ENCODE measurements around the gene PEMT.
A peak's percentile ranks its signal among the peaks of the same experiment; 100 is the strongest.

PEMT gene

GRCh38 chr17:17569691-17570090 is 21.8 kb downstream of the PEMT start:
- no peak for DNase-seq

GRCh38 chr17:17568772-17569195 is 22.7 kb downstream of the PEMT start:
- peak; percentile 20 for DNase-seq

- peak; percentile 58 for DNase-seq
Observed at GRCh38 chr17:17567631-17568030, 23.9 kb downstream of the PEMT start.

- no peak for DNase-seq
Observed at GRCh38 chr17:17566896-17567513, 24.5 kb downstream of the PEMT start.

GRCh38 chr17:17565471-17566339 is 25.8 kb downstream of the PEMT start:
- no peak for DNase-seq

GRCh38 chr17:17564896-17565295 is 26.6 kb downstream of the PEMT start:
- no peak for DNase-seq

GRCh38 chr17:17564323-17564722 is 27.2 kb downstream of the PEMT start:
- DNase-seq: no peak

- no peak for DNase-seq
Observed at GRCh38 chr17:17563530-17563929, 28.0 kb downstream of the PEMT start.

- no peak for DNase-seq
Observed at GRCh38 chr17:17562146-17562511, 29.4 kb downstream of the PEMT start.

- DNase-seq: peak; percentile 83
Observed at GRCh38 chr17:17561408-17562145, 29.9 kb downstream of the PEMT start.

- DNase-seq: no peak
Observed at GRCh38 chr17:17560975-17561374, 30.5 kb downstream of the PEMT start.

GRCh38 chr17:17560167-17560566 is 31.3 kb downstream of the PEMT start:
- no peak for DNase-seq

GRCh38 chr17:17559164-17559563 is 32.3 kb downstream of the PEMT start:
- DNase-seq: no peak

- DNase-seq: no peak
Observed at GRCh38 chr17:17558431-17558830, 33.1 kb downstream of the PEMT start.

- DNase-seq: peak; percentile 40
Observed at GRCh38 chr17:17557796-17558195, 33.7 kb downstream of the PEMT start.

GRCh38 chr17:17556671-17557070 is 34.8 kb downstream of the PEMT start:
- DNase-seq: no peak

GRCh38 chr17:17555906-17556305 is 35.6 kb downstream of the PEMT start:
- DNase-seq: no peak

GRCh38 chr17:17555151-17555550 is 36.4 kb downstream of the PEMT start:
- DNase-seq: no peak

- DNase-seq: no peak
Observed at GRCh38 chr17:17554266-17554665, 37.2 kb downstream of the PEMT start.

- no peak for DNase-seq
Observed at GRCh38 chr17:17553217-17554195, 38.0 kb downstream of the PEMT start.

- DNase-seq: no peak
Observed at GRCh38 chr17:17552351-17553216, 38.9 kb downstream of the PEMT start.

- DNase-seq: no peak
Observed at GRCh38 chr17:17551361-17551760, 40.1 kb downstream of the PEMT start.

All from NCI-H2029 (cell line).